ENCODE results near the gene PNMA8C. TPM values are rescaled to one million over a fixed set of nuclear protein-coding genes. Genes with fewer than 3 reads are reported as not detected.
"Not testable (repeated sequence)": the region's sequence is repeated elsewhere in the genome, so short reads cannot be mapped to it uniquely, and the experiment has no call there.

PNMA8C gene
- total RNA-seq, 2 experiments from 2014 or later, result not detected

- CTCF ChIA-PET, result interaction anchor here (0.5 to 1.3 kb wide), 2 partner anchors 19 to 405 kb away, joined by 3 read pairs; no protein-coding TSS in a partner anchor
- POLR2A ChIA-PET, result not testable (repeated sequence)
These were observed 12.7 kb downstream of the PNMA8C start for GRCh38 chr19:46415804-46416709.

- CTCF ChIA-PET, result interaction anchor here (0.6 kb wide), 1 partner anchor 40 kb away, joined by 3 read pairs; no protein-coding TSS in a partner anchor
These were observed 13.8 kb downstream of the PNMA8C start for GRCh38 chr19:46414899-46415298.

GRCh38 chr19:46413262-46414031 lies 15.3 kb downstream of the PNMA8C start, which contains the start of gene CCDC8:
TSS of gene CCDC8 (minus strand) at chr19:46413564. CDS start at chr19:46412810, 754 bp downstream.
- CTCF ChIA-PET, result no interaction called here
- POLR2A ChIA-PET, result no interaction called here

More at GRCh38 chr19:46414899-46415298, 13.8 kb downstream of the PNMA8C start:
- POLR2A ChIA-PET, result not testable (repeated sequence)

DNA sequence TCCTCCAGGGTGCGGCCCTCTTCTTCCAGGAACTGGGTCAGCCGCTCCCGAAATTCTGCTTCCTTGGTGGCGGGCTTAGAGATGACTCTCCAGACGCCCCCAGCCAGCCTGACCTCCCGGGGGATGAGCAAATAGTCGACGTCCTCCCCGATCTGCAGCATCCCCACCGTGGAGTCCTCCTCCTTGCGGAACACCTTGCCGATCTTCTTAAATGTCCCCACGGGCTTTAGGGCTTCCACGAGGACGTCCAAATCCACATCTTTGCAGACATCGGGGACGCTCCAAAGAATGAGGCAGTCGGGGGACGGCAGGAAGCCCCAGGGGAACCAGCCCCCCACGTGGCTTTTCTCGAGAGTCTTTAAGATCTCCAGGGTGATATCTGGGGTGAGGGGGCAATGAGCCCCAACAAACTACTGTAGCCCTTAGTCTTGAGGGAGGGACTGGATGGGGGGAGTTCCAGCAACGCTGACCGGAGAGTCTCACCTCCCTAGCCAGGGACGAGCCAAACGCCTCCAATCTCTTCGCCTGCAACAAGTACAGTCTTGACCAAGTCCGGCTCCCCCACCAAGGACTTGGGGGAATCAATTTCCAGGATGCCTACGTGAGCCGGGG lies 16.0 kb downstream of the PNMA8C start:
- ChIA-PET CTCF (no interaction called here), POLR2A (no interaction called here)

DNA sequence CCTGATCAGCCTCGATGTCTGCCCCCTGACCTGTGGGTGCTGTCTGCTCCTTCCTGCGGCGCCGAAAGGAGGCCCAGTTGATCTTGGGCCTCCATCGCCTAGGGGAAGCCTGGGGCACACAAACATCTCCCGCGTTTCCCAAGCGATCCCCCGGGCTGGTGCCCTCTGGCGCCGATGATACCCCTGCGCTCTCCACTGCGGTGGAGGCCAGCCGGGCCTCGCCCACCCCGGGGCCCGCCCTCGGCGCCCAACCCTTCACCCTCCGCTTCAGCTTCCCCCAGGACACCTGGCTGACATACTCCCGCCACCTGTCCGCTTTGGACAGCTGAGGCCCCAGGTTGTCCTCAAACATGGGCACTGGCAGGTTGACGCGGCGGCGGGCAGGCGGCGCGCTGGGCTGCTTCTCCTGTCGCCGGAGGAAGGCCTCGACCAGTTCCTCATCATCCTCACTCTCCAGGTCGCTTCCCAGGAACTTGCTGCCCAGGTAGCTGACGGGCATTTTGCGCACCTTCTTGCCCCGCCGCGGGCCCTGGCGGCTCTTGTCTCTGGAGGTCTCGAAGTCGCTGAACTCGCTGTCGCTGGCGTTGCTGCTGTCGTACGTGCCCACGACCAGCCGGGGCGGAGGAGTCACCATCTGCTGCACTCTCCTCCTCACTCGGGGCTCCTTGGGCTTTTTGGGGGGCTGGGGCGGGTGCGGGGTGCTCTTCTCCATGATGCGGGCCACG lies 16.6 kb downstream of the PNMA8C start:
- POLR2A ChIA-PET, result no interaction called here
- CTCF ChIA-PET, result interaction anchor here (0.6 to 1.4 kb wide), 2 partner anchors 62 to 638 kb away, joined by 3 to 4 read pairs; no protein-coding TSS in a partner anchor

DNA sequence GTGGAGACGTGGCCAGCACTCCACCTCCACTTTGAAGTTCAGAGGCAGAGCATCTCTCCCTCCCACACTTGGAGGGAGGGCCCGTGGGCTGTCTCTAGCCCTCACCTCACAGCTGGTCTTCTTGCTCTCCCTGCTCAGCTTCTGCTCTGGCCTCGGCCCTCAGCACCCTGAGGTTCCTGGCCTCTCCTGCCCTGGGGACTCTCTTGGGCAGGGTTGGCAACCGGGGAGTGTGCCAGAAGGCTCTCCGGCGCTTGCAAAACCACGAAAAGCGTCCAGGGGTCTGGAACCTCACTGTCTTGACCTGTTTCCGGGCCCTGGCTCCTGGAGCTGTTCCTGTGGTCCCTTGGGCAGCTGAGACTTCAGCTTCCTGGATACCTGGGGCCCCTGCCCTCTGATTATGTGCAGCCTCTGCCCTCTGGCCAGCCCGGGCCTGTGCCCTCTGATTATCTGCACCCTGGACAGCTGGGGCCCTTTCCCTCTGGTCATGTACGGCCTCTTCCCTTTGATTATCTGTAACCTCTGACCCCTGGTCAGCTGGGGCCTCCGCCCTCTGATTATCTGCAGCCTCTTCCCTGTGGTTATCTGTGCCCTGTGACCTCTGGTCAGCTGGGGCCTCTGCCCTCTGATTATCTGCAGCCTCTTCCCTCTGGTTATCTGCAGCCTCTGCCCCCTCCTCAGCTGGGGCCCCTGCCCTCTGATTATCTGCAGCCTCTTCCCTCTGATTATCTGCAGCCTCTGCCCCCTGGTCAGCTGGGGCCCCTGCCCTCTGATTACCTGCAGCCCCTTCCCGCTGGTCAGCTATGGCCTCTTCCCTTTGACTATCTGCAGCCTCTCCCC lies 17.4 kb downstream of the PNMA8C start:
- ChIA-PET CTCF (interaction anchor here (0.6 to 1.5 kb wide), 4 partner anchors 14 to 637 kb away, joined by 3 to 4 read pairs (median 4); no protein-coding TSS in a partner anchor), POLR2A (no interaction called here)

GRCh38 chr19:46410205-46411087 lies 18.3 kb downstream of the PNMA8C start:
- ChIA-PET POLR2A (no interaction called here), CTCF (interaction anchor here (0.6 to 1.5 kb wide), 3 partner anchors 13 to 63 kb away, joined by 3 to 4 read pairs (median 3); no protein-coding TSS in a partner anchor)

DNA sequence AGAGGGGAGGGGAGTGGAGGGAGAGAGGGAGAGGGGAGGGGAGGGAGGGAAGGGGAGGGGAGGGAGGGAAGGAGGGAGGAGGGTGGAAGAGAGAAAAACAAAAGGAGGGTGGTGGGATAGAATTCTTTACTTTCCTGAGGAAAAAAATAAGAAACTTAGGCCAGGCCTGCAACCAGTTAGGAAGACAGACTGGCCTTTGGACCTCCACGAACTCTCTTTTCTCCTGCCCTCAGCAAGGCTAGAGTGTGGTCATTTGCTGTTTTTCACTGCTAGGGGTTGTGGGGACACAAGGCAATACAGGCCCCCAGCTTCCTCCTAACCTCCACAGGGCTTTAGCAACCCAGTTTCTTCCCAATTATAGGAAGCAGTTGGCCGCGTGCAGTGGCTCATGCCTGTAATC lies 19.5 kb downstream of the PNMA8C start:
- CTCF ChIA-PET, result no interaction called here
- POLR2A ChIA-PET, result no interaction called here

- ChIA-PET POLR2A (interaction anchor here (0.6 kb wide), 1 partner anchor 311 kb away, joined by 3 read pairs; no protein-coding TSS in a partner anchor), CTCF (interaction anchor here (0.6 to 0.7 kb wide), 2 partner anchors 9 to 108 kb away, joined by 3 read pairs; no protein-coding TSS in a partner anchor)
These were observed 20.1 kb downstream of the PNMA8C start for GRCh38 chr19:46408664-46409039.

DNA sequence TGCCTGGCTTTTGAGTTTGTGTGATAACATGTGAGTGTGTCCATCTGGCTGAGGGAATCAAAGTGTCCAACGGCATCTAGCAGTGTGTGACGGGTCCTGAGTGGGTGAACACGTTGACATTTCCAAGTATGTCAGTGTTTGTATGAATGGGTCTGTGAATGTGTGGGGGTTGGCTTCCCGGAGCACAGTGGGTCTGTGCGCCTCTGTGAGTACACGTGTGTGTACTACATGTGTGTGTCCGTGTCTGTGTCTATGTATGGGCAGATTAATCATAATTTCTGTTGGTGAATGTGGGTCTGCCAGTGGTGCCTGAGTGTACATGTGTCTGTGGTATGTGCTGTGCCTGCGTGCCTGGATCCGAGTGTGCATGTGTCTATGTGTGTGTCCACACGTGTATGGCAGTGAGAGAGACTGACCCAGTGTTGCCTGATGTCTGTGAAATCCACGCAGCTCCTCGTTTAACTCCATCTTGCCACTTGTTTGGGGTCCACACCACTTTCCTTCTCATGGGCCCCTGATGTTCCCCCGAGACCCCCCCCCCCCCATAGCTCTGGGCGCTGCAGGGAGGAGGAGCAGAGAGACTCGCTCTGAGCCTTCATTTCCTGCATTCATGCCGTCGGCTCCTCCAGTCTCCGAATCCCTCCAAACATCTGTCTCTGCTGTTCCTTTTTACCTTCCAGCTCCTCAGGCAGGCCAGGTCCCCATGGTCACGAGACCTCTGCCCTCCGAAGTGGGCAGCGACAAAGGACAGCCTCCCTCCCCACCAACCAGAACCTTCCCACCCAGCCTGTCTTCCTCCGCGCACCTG lies 20.7 kb downstream of the PNMA8C start:
- ChIA-PET CTCF (interaction anchor here (0.6 to 6.5 kb wide), 3 partner anchors 8 to 108 kb away, joined by 3 to 38 read pairs (median 3); no protein-coding TSS in a partner anchor), POLR2A (interaction anchor here (0.6 kb wide), 1 partner anchor 310 kb away, joined by 3 read pairs; no protein-coding TSS in a partner anchor)

GRCh38 chr19:46406976-46407375 lies 21.8 kb downstream of the PNMA8C start:
- POLR2A ChIA-PET, result no interaction called here
- CTCF ChIA-PET, result interaction anchor here (0.6 to 6.5 kb wide), 3 partner anchors 11 to 81 kb away, joined by 4 to 38 read pairs (median 6); no protein-coding TSS in a partner anchor

GRCh38 chr19:46404753-46405468 lies 23.8 kb downstream of the PNMA8C start:
- POLR2A ChIA-PET, result no interaction called here
- CTCF ChIA-PET, result interaction anchor here (1.1 to 6.5 kb wide), 4 partner anchors 9 to 109 kb away, joined by 3 to 38 read pairs (median 6); no protein-coding TSS in a partner anchor

DNA sequence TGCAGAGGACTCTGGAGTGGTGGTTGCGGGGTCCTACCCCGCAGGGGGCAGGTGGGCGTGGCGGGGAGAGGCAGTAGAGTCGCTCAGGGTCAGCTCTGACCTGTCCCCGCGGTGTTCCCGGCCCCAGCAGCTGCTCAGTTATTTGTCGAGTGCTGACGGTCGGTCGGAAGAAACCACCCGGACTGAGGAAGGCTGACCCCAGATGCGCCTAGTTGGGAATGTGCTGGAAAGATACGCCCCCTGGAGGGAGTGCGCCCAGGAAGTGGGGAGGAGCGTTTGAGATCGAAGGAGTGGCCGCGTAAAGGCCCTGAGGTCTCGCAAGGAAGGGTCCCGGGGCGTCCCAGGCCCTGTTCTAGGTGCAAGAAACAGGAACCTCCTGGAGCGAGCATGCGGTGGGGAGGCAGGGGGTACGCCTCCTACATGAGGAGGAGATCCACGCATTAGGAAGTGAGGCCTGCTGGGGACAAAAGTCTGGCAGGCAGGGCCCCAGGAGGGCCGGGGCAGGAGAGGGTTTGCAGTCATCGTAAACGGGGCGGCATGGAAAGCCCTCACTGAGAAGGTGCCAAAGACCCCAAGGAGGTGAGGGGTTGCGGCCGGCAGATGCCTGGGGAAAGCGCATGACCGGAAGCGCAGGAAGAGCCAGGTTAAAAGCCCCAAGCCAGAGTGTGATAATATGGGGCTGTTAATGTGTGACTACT lies 24.5 kb downstream of the PNMA8C start:
- POLR2A ChIA-PET, result no interaction called here
- CTCF ChIA-PET, result interaction anchor here (0.6 to 6.5 kb wide), 5 partner anchors 8 to 86 kb away, joined by 3 to 38 read pairs (median 7); no protein-coding TSS in a partner anchor

- ChIA-PET POLR2A (no interaction called here), CTCF (interaction anchor here (0.6 to 6.5 kb wide), 8 partner anchors 47 to 111 kb away, joined by 3 to 38 read pairs (median 4); no protein-coding TSS in a partner anchor)
These were observed 26.0 kb downstream of the PNMA8C start for GRCh38 chr19:46402725-46403124.

All from activated CD8-positive, alpha-beta memory T cell treated with anti-CD3 and anti-CD28 coated beads for 36 hours (primary cell).